Lower leg skin (tissue), 3 donors: ENCODE measurements around the gene TRMT61A.

Experiments used
- POLR2A ChIP-seq, 2 donors: fragments of 450-650 bp; IDR thresholded peaks; one replicate each; pipeline ENCODE4 v1.6.1; 2016 to 2017; ENCODE audit warnings: antibody characterized with exemption in 2 of 2, mild to moderate bottlenecking in 1 of 2, moderate library complexity in 1 of 2
- TF ChIP-seq, protein P1 (sequence below), 3 donors: fragments of 450-650 bp; IDR thresholded peaks; one replicate each; pipeline ENCODE4 v1.5.1; 2016; ENCODE audit warnings: antibody characterized with exemption in 3 of 3, mild to moderate bottlenecking in 3 of 3, moderate library complexity in 2 of 3

GRCh38 chr14:103516426-103517173 is 12.4 kb upstream of the TRMT61A start:
- TF ChIP-seq, protein P1, sequence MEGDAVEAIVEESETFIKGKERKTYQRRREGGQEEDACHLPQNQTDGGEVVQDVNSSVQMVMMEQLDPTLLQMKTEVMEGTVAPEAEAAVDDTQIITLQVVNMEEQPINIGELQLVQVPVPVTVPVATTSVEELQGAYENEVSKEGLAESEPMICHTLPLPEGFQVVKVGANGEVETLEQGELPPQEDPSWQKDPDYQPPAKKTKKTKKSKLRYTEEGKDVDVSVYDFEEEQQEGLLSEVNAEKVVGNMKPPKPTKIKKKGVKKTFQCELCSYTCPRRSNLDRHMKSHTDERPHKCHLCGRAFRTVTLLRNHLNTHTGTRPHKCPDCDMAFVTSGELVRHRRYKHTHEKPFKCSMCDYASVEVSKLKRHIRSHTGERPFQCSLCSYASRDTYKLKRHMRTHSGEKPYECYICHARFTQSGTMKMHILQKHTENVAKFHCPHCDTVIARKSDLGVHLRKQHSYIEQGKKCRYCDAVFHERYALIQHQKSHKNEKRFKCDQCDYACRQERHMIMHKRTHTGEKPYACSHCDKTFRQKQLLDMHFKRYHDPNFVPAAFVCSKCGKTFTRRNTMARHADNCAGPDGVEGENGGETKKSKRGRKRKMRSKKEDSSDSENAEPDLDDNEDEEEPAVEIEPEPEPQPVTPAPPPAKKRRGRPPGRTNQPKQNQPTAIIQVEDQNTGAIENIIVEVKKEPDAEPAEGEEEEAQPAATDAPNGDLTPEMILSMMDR (IDR thresholded peaks at IDR 0.05) = no peak
- no peak for TF ChIP-seq POLR2A (IDR thresholded peaks at IDR 0.05)
